ENCODE data around the gene PDE6C.

GRCh38 chr10:93657757-93658156, 45.4 kb downstream of the PDE6C start:
- TF ChIP-seq, protein P1, sequence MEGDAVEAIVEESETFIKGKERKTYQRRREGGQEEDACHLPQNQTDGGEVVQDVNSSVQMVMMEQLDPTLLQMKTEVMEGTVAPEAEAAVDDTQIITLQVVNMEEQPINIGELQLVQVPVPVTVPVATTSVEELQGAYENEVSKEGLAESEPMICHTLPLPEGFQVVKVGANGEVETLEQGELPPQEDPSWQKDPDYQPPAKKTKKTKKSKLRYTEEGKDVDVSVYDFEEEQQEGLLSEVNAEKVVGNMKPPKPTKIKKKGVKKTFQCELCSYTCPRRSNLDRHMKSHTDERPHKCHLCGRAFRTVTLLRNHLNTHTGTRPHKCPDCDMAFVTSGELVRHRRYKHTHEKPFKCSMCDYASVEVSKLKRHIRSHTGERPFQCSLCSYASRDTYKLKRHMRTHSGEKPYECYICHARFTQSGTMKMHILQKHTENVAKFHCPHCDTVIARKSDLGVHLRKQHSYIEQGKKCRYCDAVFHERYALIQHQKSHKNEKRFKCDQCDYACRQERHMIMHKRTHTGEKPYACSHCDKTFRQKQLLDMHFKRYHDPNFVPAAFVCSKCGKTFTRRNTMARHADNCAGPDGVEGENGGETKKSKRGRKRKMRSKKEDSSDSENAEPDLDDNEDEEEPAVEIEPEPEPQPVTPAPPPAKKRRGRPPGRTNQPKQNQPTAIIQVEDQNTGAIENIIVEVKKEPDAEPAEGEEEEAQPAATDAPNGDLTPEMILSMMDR (optimal IDR thresholded peaks at IDR 0.05 in 1 of 3, IDR thresholded peaks at IDR 0.05 in 1 of 3, conservative IDR thresholded peaks at IDR 0.05 in 1 of 3; ENCODE audit: extremely low read depth in 1 of 3, insufficient read depth in 2 of 3, low read length in 3 of 3) = no peak
- TF ChIP-seq EZH2 (IDR thresholded peaks at IDR 0.05; ENCODE audit: low read length) = no peak
